Cardiac muscle cell (in vitro differentiated cells and primary cell): ENCODE data around the gene GALNT10. TPM values are rescaled to one million over a fixed set of nuclear protein-coding genes. Genes with fewer than 3 reads are reported as not detected.

Experiments
- DNase-seq, 2 donors: peaks; one replicate each; pipeline versions ENCODE4 v3.0.0 to v3.0.0-alpha.2; 2010 to 2017; ENCODE audit warnings: low read depth in 1 of 2, low spot score in 1 of 2
- H3K27ac ChIP-seq: fragments of 200-600 bp; sonication (generic); 2 replicates; pipeline ENCODE4 v1.5.1; 2016
- H3K27me3 ChIP-seq: fragments of 200-600 bp; sonication (generic); 2 replicates; pipeline ENCODE4 v1.6.0; 2016; ENCODE audit warnings: control low read depth
- H3K36me3 ChIP-seq: fragments of 200-600 bp; sonication (generic); 2 replicates; pipeline ENCODE4 v1.5.1; 2016; ENCODE audit warnings: control low read depth
- H3K4me1 ChIP-seq: fragments of 200-600 bp; sonication (generic); 2 replicates; pipeline ENCODE4 v1.8.1; 2017; ENCODE audit warnings: low read depth, mild to moderate bottlenecking, mixed run types
- H3K4me3 ChIP-seq: fragments of 200-600 bp; sonication (generic); 2 replicates; pipeline ENCODE4 v1.5.1; 2016; ENCODE audit warnings: mild to moderate bottlenecking
- H3K9me3 ChIP-seq: fragments of 200-600 bp; sonication (generic); 2 replicates; pipeline ENCODE4 v1.5.1; 2017; ENCODE audit warnings: low read depth, mild to moderate bottlenecking, control low read depth
- polyA plus RNA-seq: library from polyadenylated mRNA; unstranded; fragments of >200 nt; fragmentation: Nextera tagmentation; extraction: Ambion mirVana; gene quantifications from 2 replicates; pipeline ENCODE4 v1.2.1, GENCODE V29; 2016
- total RNA-seq: library from RNA; depleted of rRNA; stranded (reverse); fragments of >200 nt; gene quantifications from 2 replicates; pipeline ENCODE4 v1.2.3, GENCODE V29; 2016
- TF ChIP-seq, protein P1 (sequence below): IDR thresholded peaks from 2 replicates; pipeline ENCODE4 v1.5.1; 2012; ENCODE audit warnings: low read depth, mild to moderate bottlenecking, low read length

The GALNT10 gene
- total and polyA plus RNA-seq, 2 experiments from 2014 or later = 8.2 TPM

DNA sequence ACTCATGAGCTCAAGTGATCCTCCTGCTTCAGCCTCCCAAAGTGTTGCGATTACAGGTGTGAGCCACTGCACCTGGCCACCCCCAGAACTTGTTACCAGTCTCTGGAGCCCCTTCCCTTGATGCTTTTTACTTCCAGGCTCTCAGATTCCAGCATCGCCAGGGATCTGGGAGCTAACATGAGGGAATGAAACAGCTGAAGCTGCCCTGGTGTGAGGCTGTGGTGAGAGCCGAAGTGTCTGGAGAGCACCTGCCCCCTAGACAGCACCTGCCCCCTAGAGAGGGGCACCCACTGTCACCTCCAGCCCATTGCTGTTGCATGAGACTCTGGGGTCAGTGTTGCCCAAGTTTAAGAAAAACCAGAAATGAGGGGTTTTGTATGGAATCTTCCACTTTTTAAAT lies 131.0 kb downstream of the GALNT10 start:
- Histone ChIP-seq H3K36me3 (no peaks in the 10 kb centered on the region), H3K4me3 (no peak overlapping the region), H3K4me1 (no peaks in the 10 kb centered on the region), H3K27ac (no peak overlapping the region), H3K9me3 (no peaks in the 10 kb centered on the region), H3K27me3 (no peaks in the 10 kb centered on the region)
- no peak for DNase-seq
- TF ChIP-seq, protein P1, sequence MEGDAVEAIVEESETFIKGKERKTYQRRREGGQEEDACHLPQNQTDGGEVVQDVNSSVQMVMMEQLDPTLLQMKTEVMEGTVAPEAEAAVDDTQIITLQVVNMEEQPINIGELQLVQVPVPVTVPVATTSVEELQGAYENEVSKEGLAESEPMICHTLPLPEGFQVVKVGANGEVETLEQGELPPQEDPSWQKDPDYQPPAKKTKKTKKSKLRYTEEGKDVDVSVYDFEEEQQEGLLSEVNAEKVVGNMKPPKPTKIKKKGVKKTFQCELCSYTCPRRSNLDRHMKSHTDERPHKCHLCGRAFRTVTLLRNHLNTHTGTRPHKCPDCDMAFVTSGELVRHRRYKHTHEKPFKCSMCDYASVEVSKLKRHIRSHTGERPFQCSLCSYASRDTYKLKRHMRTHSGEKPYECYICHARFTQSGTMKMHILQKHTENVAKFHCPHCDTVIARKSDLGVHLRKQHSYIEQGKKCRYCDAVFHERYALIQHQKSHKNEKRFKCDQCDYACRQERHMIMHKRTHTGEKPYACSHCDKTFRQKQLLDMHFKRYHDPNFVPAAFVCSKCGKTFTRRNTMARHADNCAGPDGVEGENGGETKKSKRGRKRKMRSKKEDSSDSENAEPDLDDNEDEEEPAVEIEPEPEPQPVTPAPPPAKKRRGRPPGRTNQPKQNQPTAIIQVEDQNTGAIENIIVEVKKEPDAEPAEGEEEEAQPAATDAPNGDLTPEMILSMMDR = no peak

GRCh38 chr5:154324033-154324432 lies 133.5 kb downstream of the GALNT10 start:
- no peaks in the 10 kb centered on the region for H3K27me3 ChIP-seq
- H3K36me3 ChIP-seq = no peaks in the 10 kb centered on the region
- H3K9me3 ChIP-seq = no peaks in the 10 kb centered on the region
- H3K4me3 ChIP-seq = no peak overlapping the region
- no peak for DNase-seq
- TF ChIP-seq, protein P1 = no peak
- H3K27ac ChIP-seq = no peak overlapping the region
- H3K4me1 ChIP-seq = no peaks in the 10 kb centered on the region

GRCh38 chr5:154325566-154325965 lies 135.0 kb downstream of the GALNT10 start:
- H3K27me3 ChIP-seq = no peaks in the 10 kb centered on the region
- TF ChIP-seq, protein P1 = no peak
- H3K4me3 ChIP-seq = no peak overlapping the region
- no peaks in the 10 kb centered on the region for H3K4me1 ChIP-seq
- no peak for DNase-seq
- no peaks in the 10 kb centered on the region for H3K36me3 ChIP-seq
- no peaks in the 10 kb centered on the region for H3K9me3 ChIP-seq
- H3K27ac ChIP-seq = no peak overlapping the region

GRCh38 chr5:154329062-154329461 lies 138.5 kb downstream of the GALNT10 start:
- H3K4me1 ChIP-seq = no peaks in the 10 kb centered on the region
- no peak for DNase-seq
- no peaks in the 10 kb centered on the region for H3K27me3 ChIP-seq
- no peak overlapping the region for H3K4me3 ChIP-seq
- no peaks in the 10 kb centered on the region for H3K9me3 ChIP-seq
- H3K27ac ChIP-seq = no peak overlapping the region
- H3K36me3 ChIP-seq = no peaks in the 10 kb centered on the region
- TF ChIP-seq, protein P1 = no peak

- Histone ChIP-seq H3K4me1 (no peaks in the 10 kb centered on the region), H3K36me3 (no peaks in the 10 kb centered on the region), H3K4me3 (no peak overlapping the region), H3K9me3 (no peaks in the 10 kb centered on the region), H3K27me3 (no peaks in the 10 kb centered on the region), H3K27ac (no peak overlapping the region)
- TF ChIP-seq, protein P1 = no peak
- DNase-seq = no peak
Observed at GRCh38 chr5:154329519-154330040, 139.0 kb downstream of the GALNT10 start.

- no peak overlapping the region for H3K4me3 ChIP-seq
- TF ChIP-seq, protein P1 = no peak
- no peaks in the 10 kb centered on the region for H3K9me3 ChIP-seq
- no peaks in the 10 kb centered on the region for H3K4me1 ChIP-seq
- no peak for DNase-seq
- H3K36me3 ChIP-seq = no peaks in the 10 kb centered on the region
- H3K27ac ChIP-seq = no peak overlapping the region
- H3K27me3 ChIP-seq = no peaks in the 10 kb centered on the region
Observed at GRCh38 chr5:154330097-154330667, 139.6 kb downstream of the GALNT10 start.
